GM18511 (cell line): ENCODE data around the gene SORCS2.
"Not testable (repeated sequence)": the region's sequence is repeated elsewhere in the genome, so short reads cannot be mapped to it uniquely, and the experiment has no call there.

Source experiments
- ATAC-seq: cut with Tn5 transposase; IDR thresholded peaks from one replicate; pipeline ENCODE4 v1.9.1; 2021; ENCODE audit warnings: mild to moderate bottlenecking, moderate library complexity; ENCODE audit not compliant: unreplicated experiment

Gene SORCS2

GRCh38 chr4:7561557-7561956, 369.2 kb downstream of the SORCS2 start:
- no peak for ATAC-seq

DNA sequence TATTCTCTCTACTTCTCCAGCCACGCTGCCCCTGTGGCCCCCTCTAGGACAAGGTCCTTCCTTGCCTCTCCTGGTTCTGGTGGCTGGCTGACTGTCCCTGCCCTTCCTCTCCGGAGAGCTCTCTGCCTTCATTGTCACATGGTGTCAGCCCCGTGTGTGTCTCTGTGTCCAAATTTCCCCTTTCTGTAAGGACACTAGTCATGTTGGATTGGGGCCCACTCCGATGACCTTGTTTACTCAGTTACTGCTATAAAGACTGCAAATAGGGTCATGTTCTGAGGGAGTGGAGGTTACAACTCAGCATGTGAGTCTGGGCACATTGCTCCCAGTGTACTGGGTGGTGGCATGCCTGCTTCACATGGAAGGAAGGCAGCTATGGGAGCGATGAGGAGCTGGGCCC, 371.9 kb downstream of the SORCS2 start:
- no peak for ATAC-seq

- no peak for ATAC-seq
These were observed 373.1 kb downstream of the SORCS2 start for GRCh38 chr4:7565483-7565882.

DNA sequence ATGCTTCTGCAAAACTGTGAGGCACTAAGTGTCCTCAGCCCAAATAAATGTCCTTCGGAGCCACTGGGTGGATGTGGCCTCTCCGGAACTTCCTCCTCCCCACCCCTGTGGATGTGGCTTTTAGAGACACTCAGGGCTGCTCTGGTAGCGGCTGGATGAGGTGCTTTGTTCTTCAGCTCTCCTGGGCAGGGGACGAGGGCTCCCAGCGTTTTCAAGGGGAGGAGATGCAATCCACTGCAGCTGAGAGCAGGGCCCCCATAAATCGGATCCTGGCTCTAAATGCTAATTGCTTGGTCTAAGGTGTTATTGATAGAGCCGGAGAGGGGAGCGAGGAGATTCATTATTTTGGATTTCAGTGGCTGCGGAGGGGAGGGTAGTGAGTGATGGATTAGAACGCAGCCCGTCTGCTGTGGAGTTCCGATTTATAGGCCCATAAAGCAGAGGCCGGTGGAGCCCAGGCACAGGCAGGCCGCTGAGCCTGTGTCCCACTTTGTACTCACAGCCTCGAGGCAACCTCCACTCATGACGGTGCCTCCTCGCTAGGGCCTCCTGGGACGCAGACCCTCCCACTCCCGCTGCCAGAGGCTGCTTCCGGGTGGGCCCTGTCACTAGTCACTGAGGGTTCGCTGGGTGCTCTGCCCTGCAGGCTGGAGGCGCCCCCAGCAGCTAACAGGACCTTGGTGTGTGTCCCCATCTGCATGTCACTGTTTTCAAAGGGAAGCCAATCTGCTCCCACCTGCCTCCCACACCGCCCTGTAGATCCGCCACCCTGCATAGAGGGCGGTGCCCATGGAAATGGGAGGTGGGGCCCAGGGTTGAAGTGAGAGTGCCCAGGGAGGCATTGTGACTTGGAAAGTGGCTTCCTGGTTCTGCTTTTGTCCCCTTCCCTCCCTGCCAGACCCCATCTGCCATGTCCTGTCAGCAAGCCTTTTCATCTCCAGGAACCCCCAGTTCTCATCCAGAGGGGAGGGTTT, 377.8 kb downstream of the SORCS2 start:
- no peak for ATAC-seq

GRCh38 chr4:7571001-7571400, 378.7 kb downstream of the SORCS2 start:
- no peak for ATAC-seq

GRCh38 chr4:7571701-7572100, 379.4 kb downstream of the SORCS2 start:
- ATAC-seq, result no peak

DNA sequence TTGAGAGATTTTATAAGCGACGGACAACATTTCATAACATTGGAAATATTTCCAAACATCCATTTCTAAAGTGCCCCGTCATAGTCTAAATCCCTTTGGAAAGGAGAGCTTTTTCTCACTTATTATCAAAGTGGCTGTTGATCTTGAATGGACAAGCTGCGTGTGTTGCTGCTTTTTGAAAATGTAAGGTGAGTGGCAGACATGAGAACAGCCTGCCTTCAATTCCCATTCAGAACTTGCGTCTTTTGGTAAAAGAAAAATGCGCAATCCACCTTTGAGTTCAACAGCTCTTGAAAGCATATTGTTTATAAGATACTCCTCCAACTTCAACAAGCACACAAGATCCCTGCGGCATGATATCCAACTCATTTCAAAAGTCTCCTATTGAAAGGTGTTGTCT, 380.6 kb downstream of the SORCS2 start:
- no peak for ATAC-seq

- ATAC-seq, result no peak
These were observed 381.3 kb downstream of the SORCS2 start for GRCh38 chr4:7573576-7574091.

DNA sequence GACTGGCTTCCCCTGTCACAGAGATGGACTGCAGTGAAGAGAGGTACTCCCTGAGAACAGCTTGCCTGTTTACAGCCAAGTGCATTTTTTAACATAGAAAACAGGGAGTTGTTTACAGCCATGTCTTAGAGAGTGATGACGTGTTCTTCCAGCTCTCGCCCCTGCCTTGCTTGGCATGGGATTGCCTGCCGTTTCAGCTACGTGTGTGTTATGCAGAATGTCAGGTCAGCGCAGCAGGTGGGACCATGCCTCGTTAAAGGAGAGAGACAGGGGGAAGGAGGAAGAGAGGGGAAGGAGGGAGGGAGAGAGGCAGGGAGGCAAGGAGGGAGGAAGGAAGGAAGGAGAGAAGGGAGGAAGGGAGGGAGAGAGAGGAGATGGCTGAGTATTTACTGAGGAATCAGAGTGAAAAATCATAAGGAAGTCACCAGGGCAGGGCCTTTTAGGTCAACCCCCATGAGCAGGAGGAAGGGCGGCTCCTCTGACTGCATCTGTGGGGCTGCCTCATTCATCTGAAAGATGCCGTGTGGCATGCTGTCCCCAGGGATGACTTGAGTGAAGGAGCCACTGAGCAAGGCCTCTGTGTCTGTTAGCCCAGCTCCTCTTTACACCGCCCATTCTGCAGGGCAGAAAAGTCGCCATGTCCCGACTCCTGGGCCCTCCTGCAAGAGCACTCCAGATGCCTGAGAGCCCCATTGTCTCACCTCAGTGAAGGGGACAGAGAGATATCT, 382.1 kb downstream of the SORCS2 start:
- ATAC-seq, result no peak

GRCh38 chr4:7575426-7575825, 383.1 kb downstream of the SORCS2 start:
- ATAC-seq, result no peak

- not testable (repeated sequence) for ATAC-seq
These were observed 385.2 kb downstream of the SORCS2 start for GRCh38 chr4:7577361-7578039.

GRCh38 chr4:7581477-7581876, 389.1 kb downstream of the SORCS2 start:
- no peak for ATAC-seq

DNA sequence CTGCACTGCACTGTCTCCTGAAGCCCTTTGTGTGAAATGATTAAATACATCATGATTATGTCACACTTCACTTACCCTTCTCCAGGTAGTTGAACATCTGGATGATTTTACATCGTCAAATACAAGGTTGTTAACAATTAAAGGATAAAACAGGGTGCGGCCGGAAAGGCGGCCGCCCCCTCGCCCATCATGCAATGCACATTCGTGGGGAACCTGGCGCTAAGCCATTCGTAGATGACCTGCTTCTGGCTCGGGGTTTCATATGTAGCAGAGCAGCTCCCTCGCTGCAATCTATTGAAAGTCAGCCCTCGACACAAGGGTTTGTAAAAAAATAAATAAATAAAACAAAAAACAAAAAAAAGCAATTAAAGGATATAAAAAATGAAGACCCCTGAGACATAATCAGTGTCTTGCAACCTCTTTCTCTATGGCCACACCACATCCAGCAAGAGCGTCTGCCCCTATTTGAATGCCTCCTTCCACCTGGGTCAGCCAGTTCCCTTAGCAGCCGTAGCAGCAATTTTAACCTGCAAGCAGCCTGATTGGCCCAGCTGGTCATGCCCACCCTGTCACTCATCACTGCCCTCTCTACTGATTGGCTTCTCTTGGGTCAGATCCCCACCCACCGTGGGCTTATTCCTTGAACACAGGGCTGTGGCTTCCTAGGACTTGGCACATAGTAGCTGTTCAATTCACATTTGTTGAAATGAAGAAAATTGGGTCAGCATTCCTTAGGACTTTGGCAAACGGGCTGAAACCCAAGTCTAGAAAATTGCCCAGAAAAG, 390.2 kb downstream of the SORCS2 start:
- no peak for ATAC-seq

DNA sequence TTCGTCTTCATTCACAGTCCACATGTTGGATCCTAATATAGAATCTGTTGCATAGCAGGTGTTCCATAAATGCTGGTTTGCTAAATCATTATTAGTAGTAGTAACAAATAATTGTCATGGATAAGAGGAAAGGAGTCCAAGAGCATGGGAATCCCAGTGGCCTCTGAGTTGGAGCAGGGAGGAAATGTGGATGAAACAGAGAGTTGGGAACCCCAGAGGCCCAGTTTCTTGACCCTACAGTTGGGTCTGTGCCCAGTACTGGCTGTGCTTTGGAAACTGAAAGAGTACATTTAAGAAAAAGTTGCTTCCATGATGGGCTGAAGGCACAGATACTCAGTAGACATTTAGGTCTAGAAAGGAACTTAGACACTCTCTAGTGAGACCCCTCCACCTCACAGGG, 391.8 kb downstream of the SORCS2 start:
- no peak for ATAC-seq

- ATAC-seq, result no peak
These were observed 392.3 kb downstream of the SORCS2 start for GRCh38 chr4:7584606-7585159.

DNA sequence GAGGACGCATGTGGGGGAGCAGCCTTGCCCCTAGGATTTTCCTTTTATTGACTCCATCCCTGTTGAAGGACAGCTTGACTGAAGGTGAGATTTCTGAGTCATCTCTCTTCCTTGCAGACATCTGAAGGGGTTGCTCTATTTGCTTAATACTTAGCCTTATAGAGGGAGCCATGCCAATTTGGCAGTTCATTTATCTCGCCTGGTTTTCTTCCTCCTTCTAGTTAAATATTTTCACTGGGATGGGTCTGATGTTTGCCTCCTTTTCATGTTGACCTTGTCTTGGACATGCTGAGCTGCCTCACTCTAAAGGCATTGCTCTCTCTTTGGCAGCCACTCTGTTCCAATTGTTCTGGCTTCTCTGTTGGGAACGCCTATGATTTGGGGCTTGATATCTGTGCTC, 393.4 kb downstream of the SORCS2 start:
- ATAC-seq, result no peak

DNA sequence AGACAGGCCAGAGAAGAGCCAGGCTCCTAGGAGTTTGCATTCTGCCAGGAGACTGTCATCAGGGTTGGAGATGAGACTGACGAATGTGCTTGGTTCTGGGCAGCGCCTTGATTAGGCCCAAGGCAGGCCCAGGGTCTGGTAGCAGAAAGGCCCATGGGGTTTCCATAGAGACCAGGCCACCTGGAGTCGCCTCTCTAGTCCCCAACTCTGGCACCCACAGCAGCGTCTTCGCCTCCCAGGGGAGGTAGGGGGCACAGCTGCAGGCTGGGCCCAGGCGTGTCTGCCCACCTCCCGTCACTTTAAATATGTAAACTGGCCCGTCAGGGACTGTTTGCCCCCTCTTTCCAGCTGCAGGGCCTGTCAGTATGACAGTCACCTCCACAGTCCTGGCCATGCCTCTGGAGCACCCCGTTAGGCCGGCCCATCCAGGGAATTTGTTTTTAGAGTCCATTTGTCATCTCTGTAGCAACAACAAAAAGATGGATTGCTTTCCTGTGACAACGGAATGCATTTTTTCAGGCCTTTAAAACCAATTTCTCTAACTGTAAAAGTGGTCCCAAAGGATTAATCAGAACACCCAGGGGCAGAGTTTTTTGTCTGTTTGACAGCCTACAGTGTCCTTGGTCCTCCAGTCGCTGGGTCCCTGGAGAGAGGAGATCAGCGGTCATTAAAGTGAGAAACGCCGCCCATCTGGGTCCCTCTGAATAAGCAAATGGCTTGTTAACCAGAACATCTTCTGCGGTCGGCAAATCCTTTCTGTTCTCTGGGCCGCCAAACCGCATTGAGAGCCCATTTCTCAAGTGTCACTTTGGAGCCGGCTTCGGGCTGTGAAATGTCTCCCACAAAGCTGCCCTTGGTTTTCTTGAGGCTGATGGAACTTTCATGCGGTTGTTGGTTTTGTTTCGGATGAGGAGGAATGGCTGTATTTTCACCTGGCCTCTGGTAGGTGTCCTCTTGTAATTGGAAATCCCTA, 395.4 kb downstream of the SORCS2 start:
- ATAC-seq, result no peak

DNA sequence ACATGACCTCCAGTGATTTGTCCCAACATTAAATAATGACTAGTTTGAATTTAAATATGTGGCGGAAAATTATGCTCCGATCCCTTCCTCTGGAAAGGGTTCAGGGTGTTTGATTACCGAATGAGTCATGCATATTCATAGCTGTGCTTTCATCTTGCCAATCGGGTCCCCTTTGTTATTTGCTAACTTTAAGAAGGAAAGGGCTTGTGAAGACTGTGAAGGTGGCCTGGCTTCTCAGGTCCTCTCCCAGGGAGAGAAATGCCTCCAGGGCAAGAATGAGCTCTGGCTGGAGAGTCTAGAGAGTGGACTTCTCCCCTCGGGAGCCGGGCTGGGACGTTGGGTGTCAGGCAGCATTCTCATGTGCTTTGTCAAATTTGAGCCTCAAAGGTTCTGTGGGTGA, 397.9 kb downstream of the SORCS2 start:
- ATAC-seq, result no peak

DNA sequence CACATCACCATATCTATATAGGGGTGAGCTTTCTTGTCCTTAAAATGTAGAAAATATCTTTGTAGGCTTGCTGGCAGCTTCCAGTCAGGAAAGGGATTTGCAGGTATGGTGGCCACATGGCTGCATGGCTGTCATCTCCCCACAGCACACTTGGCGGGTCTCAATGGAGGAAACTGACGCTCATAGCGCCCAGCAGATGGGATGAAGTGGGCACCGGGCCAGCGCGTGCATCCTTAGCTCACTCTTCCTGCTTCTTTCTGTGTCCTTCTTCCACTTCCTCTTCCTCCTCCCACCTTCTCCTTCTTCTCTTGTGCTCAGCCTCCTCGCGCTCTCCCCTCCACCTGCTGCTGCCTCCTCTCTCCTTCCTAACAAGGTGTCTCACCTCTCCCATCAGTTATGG, 398.6 kb downstream of the SORCS2 start:
- no peak for ATAC-seq
